Thyroid gland (tissue), 4 donors: ENCODE measurements around the gene OBSCN. TPM values are rescaled to one million over a fixed set of nuclear protein-coding genes. Genes with fewer than 3 reads are reported as not detected.

ENCODE experiments used
- DNase-seq, 2 donors: peaks; one replicate each; pipeline ENCODE4 v3.0.0-alpha.2; 2019
- H3K27ac ChIP-seq, 3 donors: fragments of 200-600 bp; sonication (generic); 1 replicate in 2 of 3; 2 replicates in 1 of 3; pipeline ENCODE4 v1.5.1; 2016 to 2019; ENCODE audit warnings: mild to moderate bottlenecking in 1 of 3, moderate library complexity in 1 of 3
- H3K27me3 ChIP-seq: fragments of 200-600 bp; sonication (generic); one replicate; pipeline ENCODE4 v1.5.1; 2019
- H3K36me3 ChIP-seq, 2 donors: fragments of 200-600 bp; sonication (generic); one replicate each; pipeline ENCODE4 v1.5.1; 2016 to 2019
- H3K4me1 ChIP-seq, 2 donors: fragments of 200-600 bp; sonication (generic); one replicate each; pipeline ENCODE4 v1.5.1; 2017 to 2019
- H3K4me3 ChIP-seq, 3 donors: fragments of 200-600 bp; sonication (generic); replicated peaks in 1 of 3; 1 replicate in 2 of 3; 2 replicates in 1 of 3; pipeline ENCODE4 v1.5.1; 2016; ENCODE audit warnings: mild to moderate bottlenecking in 1 of 3
- H3K9me3 ChIP-seq: fragments of 200-600 bp; sonication (generic); one replicate; pipeline ENCODE4 v1.5.1; 2017
- POLR2A ChIP-seq, 2 donors: fragments of 450-650 bp; IDR thresholded peaks; one replicate each; pipeline ENCODE4 v1.6.1; 2017; ENCODE audit warnings: antibody characterized with exemption in 2 of 2, mild to moderate bottlenecking in 2 of 2, moderate library complexity in 1 of 2
- WGBS, 2 donors: methylation state at CpG; one replicate each; pipeline ENCODE4 v1.1.5; 2017; 5-methylcytosine and 5-hydroxymethylcytosine counted together
- intact Hi-C: fragments of 100-400 bp; cut with DNase I; formaldehyde crosslinking; loops from one replicate; pipeline ENCODE4 v1.15.1; 2023
- total RNA-seq, 4 donors: library from RNA; depleted of rRNA; stranded (reverse); fragments of >200 nt; gene quantifications; one replicate each; pipeline ENCODE4 v1.2.3, GENCODE V29; 2016
- TF ChIP-seq, protein P1 (sequence below), 6 experiments: fragments of 200-600 bp in 3 of 6; fragments of 450-650 bp in 3 of 6; sonication (generic) in 3 of 6; IDR thresholded peaks; one replicate each; pipeline ENCODE4 v1.5.1; 2016 to 2019; ENCODE audit warnings: antibody characterized with exemption in 6 of 6, mild to moderate bottlenecking in 2 of 6, inconsistent platforms in 1 of 6, moderate library complexity in 1 of 6

OBSCN gene
- total RNA-seq, 4 donors from 2014 or later, result 24.0 to 35.1 (median 31.5) TPM

DNA sequence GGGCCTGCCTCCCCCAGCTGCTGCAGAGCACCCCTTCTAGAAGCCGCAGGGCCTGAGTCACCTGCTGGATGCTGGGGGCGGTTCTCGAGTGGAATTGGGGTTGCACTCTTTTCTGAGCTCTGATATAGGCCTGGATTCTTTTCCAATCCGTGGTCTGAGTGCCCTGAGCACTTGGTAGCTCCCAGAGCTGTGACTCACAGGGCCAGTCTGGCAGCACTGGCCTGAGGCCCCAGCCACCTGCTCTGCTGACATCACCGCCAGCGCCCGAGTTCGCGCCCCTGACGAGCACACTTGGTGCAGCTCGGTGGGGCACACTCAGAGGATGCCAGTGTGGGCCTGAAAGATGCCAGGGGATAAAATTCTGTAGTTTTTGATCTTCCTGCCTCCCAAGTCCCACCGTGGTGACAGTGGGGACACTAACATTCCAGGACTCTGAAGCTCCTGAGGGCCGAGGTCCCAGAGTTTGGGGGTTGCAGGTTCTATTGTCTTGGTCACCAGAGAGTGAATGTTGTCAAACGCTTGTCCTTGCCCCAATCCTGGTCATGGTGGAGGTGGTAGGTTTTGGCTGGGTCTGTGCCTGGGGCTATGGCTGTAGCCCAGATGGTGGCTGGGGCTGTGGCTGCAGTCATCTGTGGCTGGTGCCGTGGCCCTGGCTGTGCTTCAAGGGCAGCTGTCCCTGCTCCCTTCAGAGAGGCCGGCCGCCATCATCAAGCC, 74.6 kb downstream of the OBSCN start:
- Histone ChIP-seq H3K4me1 (no peaks in the 10 kb centered on the region), H3K27me3 (no peaks in the 10 kb centered on the region), H3K27ac (no peak overlapping the region), H3K9me3 (no peaks in the 10 kb centered on the region), H3K36me3 (no peaks in the 10 kb centered on the region), H3K4me3 (no peak overlapping the region)
- no peak for TF ChIP-seq POLR2A (IDR thresholded peaks at IDR 0.05)
- TF ChIP-seq, protein P1, sequence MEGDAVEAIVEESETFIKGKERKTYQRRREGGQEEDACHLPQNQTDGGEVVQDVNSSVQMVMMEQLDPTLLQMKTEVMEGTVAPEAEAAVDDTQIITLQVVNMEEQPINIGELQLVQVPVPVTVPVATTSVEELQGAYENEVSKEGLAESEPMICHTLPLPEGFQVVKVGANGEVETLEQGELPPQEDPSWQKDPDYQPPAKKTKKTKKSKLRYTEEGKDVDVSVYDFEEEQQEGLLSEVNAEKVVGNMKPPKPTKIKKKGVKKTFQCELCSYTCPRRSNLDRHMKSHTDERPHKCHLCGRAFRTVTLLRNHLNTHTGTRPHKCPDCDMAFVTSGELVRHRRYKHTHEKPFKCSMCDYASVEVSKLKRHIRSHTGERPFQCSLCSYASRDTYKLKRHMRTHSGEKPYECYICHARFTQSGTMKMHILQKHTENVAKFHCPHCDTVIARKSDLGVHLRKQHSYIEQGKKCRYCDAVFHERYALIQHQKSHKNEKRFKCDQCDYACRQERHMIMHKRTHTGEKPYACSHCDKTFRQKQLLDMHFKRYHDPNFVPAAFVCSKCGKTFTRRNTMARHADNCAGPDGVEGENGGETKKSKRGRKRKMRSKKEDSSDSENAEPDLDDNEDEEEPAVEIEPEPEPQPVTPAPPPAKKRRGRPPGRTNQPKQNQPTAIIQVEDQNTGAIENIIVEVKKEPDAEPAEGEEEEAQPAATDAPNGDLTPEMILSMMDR (IDR thresholded peaks at IDR 0.05), result no peak
- DNase-seq, result no peak
- 94 to 96% methylated on average over 11 to 17 of the region's 17 CpGs for WGBS, 2 donors
- intact Hi-C loops, result no loop called here

DNA sequence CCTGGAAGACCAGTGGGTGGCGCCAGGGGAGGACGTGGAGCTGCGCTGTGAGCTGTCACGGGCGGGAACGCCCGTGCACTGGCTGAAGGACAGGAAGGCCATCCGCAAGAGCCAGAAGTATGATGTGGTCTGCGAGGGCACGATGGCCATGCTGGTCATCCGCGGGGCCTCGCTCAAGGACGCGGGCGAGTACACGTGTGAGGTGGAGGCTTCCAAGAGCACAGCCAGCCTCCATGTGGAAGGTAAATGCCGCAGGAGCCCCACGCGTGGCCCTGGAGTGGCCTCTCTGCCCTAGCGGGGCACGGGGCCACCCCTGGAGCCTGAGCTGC, 75.2 kb downstream of the OBSCN start:
- Histone ChIP-seq H3K27ac (no peak overlapping the region), H3K4me1 (no peaks in the 10 kb centered on the region), H3K9me3 (no peaks in the 10 kb centered on the region), H3K4me3 (no peak overlapping the region), H3K36me3 (no peaks in the 10 kb centered on the region), H3K27me3 (no peaks in the 10 kb centered on the region)
- no peak for DNase-seq
- intact Hi-C loops, result no loop called here
- TF ChIP-seq, protein P1 (IDR thresholded peaks at IDR 0.05), result no peak
- no peak for TF ChIP-seq POLR2A (IDR thresholded peaks at IDR 0.05)
- 97 to 100% methylated on average over 3 to 16 of the region's 22 CpGs for WGBS, 2 donors

DNA sequence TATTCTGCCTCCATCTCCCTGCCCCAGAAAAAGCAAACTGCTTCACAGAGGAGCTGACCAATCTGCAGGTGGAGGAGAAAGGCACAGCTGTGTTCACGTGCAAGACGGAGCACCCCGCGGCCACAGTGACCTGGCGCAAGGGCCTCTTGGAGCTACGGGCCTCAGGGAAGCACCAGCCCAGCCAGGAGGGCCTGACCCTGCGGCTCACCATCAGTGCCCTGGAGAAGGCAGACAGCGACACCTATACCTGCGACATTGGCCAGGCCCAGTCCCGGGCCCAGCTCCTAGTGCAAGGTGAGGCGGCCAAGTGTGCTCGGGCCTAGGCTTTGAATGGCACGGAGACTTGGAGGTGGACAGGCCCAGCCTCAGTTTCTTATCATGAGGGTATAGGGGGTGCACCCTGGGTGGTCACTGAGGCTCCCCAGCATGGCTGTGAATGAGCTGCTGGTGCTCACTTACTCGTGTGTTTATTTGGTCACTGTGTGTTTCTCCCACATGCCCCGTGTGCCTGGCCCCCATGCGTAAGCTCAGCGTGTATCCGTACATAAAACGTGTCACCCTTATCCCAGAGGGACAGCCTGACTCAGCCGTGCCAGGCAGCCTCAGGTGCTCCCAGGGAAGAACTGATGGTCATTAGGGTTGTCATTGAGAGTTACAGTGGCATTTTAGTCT, 75.8 kb downstream of the OBSCN start:
- TF ChIP-seq, protein P1 (IDR thresholded peaks at IDR 0.05), result no peak
- TF ChIP-seq POLR2A (IDR thresholded peaks at IDR 0.05), result no peak
- intact Hi-C loops, result no loop called here
- H3K27ac ChIP-seq, result no peak overlapping the region
- no peaks in the 10 kb centered on the region for H3K9me3 ChIP-seq
- H3K27me3 ChIP-seq, result no peaks in the 10 kb centered on the region
- H3K36me3 ChIP-seq, result no peaks in the 10 kb centered on the region
- no peak overlapping the region for H3K4me3 ChIP-seq
- DNase-seq, result no peak
- 90 to 93% methylated on average over 9 to 20 of the region's 20 CpGs for WGBS, 2 donors
- no peaks in the 10 kb centered on the region for H3K4me1 ChIP-seq

DNA sequence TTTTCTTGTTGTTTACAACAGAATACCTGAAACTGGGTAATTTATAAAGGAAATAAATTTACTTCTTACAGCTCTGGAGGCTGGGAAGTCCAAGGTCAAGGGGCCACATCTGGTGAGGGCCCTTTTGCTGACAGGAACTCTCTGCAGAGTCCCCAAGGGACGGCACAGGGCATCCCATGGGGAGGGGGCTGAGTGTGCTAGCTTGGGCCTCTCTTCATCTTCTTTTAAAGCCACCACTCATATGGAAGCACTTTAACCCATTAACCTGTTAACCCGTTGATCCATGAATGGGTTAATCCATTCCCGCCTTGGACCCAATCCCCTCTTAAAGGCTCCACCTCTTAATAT, 76.3 kb downstream of the OBSCN start:
- no peaks in the 10 kb centered on the region for H3K9me3 ChIP-seq
- H3K36me3 ChIP-seq, result no peaks in the 10 kb centered on the region
- intact Hi-C loops, result no loop called here
- H3K27ac ChIP-seq, result no peak overlapping the region
- WGBS, 2 donors, result 80 to 89% methylated on average over 3 of the region's 3 CpGs
- no peaks in the 10 kb centered on the region for H3K4me1 ChIP-seq
- DNase-seq, result no peak
- H3K4me3 ChIP-seq, result no peak overlapping the region
- H3K27me3 ChIP-seq, result no peaks in the 10 kb centered on the region
- no peak for TF ChIP-seq POLR2A (IDR thresholded peaks at IDR 0.05)
- TF ChIP-seq, protein P1 (IDR thresholded peaks at IDR 0.05), result no peak

DNA sequence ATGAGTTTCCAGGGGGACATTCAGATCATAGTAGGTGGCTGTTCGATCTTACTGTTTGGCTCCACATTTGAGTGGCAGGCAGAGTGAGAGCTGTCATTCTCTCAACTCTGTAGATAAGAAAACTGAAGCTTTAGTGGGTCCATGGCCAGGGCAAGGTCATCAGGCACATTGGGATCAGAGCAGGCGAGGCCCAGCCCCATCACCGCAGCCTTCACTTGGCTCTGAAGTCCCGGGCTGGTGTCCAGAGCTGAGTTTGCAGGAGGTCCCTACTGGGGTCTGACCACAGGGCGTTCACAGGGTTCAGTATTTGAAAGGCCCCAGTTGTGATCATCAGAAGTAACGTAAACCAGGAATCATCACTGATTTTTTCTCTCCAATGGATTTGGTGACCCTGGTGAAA, 76.7 kb downstream of the OBSCN start:
- WGBS, 2 donors, result 89 to 92% methylated on average over 4 to 5 of the region's 6 CpGs
- H3K36me3 ChIP-seq, result no peaks in the 10 kb centered on the region
- no peaks in the 10 kb centered on the region for H3K4me1 ChIP-seq
- H3K27me3 ChIP-seq, result no peaks in the 10 kb centered on the region
- no peak for DNase-seq
- TF ChIP-seq, protein P1 (IDR thresholded peaks at IDR 0.05), result no peak
- TF ChIP-seq POLR2A (IDR thresholded peaks at IDR 0.05), result no peak
- H3K4me3 ChIP-seq, result no peak overlapping the region
- no peak overlapping the region for H3K27ac ChIP-seq
- H3K9me3 ChIP-seq, result no peaks in the 10 kb centered on the region
- intact Hi-C loops, result no loop called here
